Muscle of leg (tissue), 16 donors: ENCODE results near the gene STMP1. TPM values are rescaled to one million over a fixed set of nuclear protein-coding genes. Genes with fewer than 3 reads are reported as not detected.
"Not testable (repeated sequence)": the region's sequence is repeated elsewhere in the genome, so short reads cannot be mapped to it uniquely, and the experiment has no call there.

ENCODE experiments used
- DNase-seq: peaks from one replicate; pipeline ENCODE4 v3.0.0; 2013
- H3K27ac ChIP-seq: one replicate; pipeline ENCODE4 v1.5.1; 2013; ENCODE audit warnings: mild to moderate bottlenecking, low read length, control low read depth
- H3K27me3 ChIP-seq: one replicate; pipeline ENCODE4 v1.6.1; 2013; ENCODE audit warnings: low read length; ENCODE audit not compliant: control insufficient read depth, insufficient read depth
- H3K36me3 ChIP-seq: one replicate; pipeline ENCODE4 v1.6.1; 2013; ENCODE audit warnings: low read length; ENCODE audit not compliant: control insufficient read depth, insufficient read depth
- H3K4me1 ChIP-seq: one replicate; pipeline ENCODE4 v1.6.1; 2013; ENCODE audit warnings: low read length; ENCODE audit not compliant: control insufficient read depth, insufficient read depth
- H3K4me3 ChIP-seq: one replicate; pipeline ENCODE4 v1.5.1; 2013; ENCODE audit warnings: low read length, control low read depth
- H3K9me3 ChIP-seq: replicated peaks from 2 replicates; pipeline ENCODE4 v1.6.1; 2013; ENCODE audit warnings: low read depth, low read length; ENCODE audit not compliant: control insufficient read depth
- WGBS: methylation state at CpG from one replicate; pipeline ENCODE4 v1.1.5; 2013; ENCODE audit warnings: missing lambda C conversion rate; ENCODE audit not compliant: insufficient coverage; 5-methylcytosine and 5-hydroxymethylcytosine counted together
- long read RNA-seq, 11 donors: transcript quantifications; one replicate each; lab custom pipeline, GENCODE V29; 2026
- polyA plus RNA-seq, 8 donors: library from polyadenylated mRNA; unstranded; fragments of 120-200 nt; gene quantifications; one replicate each; pipeline versions ENCODE4 v1.2.1 to v1.2.3, GENCODE V29; 2013; ENCODE audit warnings: inconsistent platforms in 1 of 8, low replicate concordance in 1 of 8; ENCODE audit not compliant: insufficient read length in 8 of 8, insufficient read depth in 1 of 8
- total RNA-seq: library from RNA; stranded (reverse); fragments of 120-200 nt; gene quantifications from one replicate; pipeline ENCODE4 v1.2.4, GENCODE V29; 2013

Gene STMP1
- total RNA-seq, result 16.9 TPM
- polyA plus RNA-seq, result 10 to 100 TPM; 38.6 to 52.3 (median 50.2) TPM
- long read RNA-seq, donor 1, transcript STMP1-202 (3 exons, 2,450 nt), result major isoform, 21 of 22 reads
- long read RNA-seq, donor 1, partial matches to known transcripts, result 0 of 22 reads
- long read RNA-seq, donor 1, other reads (novel, unspliced or antisense), result 0 of 22 reads
- long read RNA-seq, donor 2, transcript STMP1-202 (3 exons, 2,450 nt), result major isoform, 8 of 8 reads
- long read RNA-seq, donor 2, partial matches to known transcripts, result 0 of 8 reads
- long read RNA-seq, donor 2, other reads (novel, unspliced or antisense), result 0 of 8 reads
- long read RNA-seq, donor 3, transcript STMP1-202 (3 exons, 2,450 nt), result major isoform, 70 of 70 reads
- long read RNA-seq, donor 3, partial matches to known transcripts, result 0 of 70 reads
- long read RNA-seq, donor 3, other reads (novel, unspliced or antisense), result 0 of 70 reads
- long read RNA-seq, donor 4, transcript STMP1-202 (3 exons, 2,450 nt), result major isoform, 63 of 71 reads
- long read RNA-seq, donor 4, partial matches to known transcripts, result 7 of 71 reads
- long read RNA-seq, donor 4, other reads (novel, unspliced or antisense), result 0 of 71 reads
- long read RNA-seq, donor 5, transcript STMP1-202 (3 exons, 2,450 nt), result major isoform, 136 of 137 reads
- long read RNA-seq, donor 5, partial matches to known transcripts, result 0 of 137 reads
- long read RNA-seq, donor 5, other reads (novel, unspliced or antisense), result 0 of 137 reads
- long read RNA-seq, donor 6, transcript STMP1-202 (3 exons, 2,450 nt), result major isoform, 89 of 89 reads
- long read RNA-seq, donor 6, partial matches to known transcripts, result 0 of 89 reads
- long read RNA-seq, donor 6, other reads (novel, unspliced or antisense), result 0 of 89 reads
- long read RNA-seq, donor 7, transcript STMP1-202 (3 exons, 2,450 nt), result major isoform, 98 of 117 reads
- long read RNA-seq, donor 7, partial matches to known transcripts, result 16 of 117 reads
- long read RNA-seq, donor 7, other reads (novel, unspliced or antisense), result 0 of 117 reads
- long read RNA-seq, donor 8, transcript STMP1-202 (3 exons, 2,450 nt), result major isoform, 56 of 70 reads
- long read RNA-seq, donor 8, partial matches to known transcripts, result 13 of 70 reads
- long read RNA-seq, donor 8, other reads (novel, unspliced or antisense), result 0 of 70 reads
- long read RNA-seq, donor 9, transcript STMP1-202 (3 exons, 2,450 nt), result major isoform, 45 of 46 reads
- long read RNA-seq, donor 9, partial matches to known transcripts, result 0 of 46 reads
- long read RNA-seq, donor 9, other reads (novel, unspliced or antisense), result 0 of 46 reads
- long read RNA-seq, donor 10, transcript STMP1-202 (3 exons, 2,450 nt), result major isoform, 74 of 74 reads
- long read RNA-seq, donor 10, partial matches to known transcripts, result 0 of 74 reads
- long read RNA-seq, donor 10, other reads (novel, unspliced or antisense), result 0 of 74 reads
- long read RNA-seq, donor 11, transcript STMP1-202 (3 exons, 2,450 nt), result major isoform, 64 of 74 reads
- long read RNA-seq, donor 11, partial matches to known transcripts, result 9 of 74 reads
- long read RNA-seq, donor 11, other reads (novel, unspliced or antisense), result 0 of 74 reads

- Histone ChIP-seq H3K27ac (peak within 1 kb of the TSS; percentile 93), H3K4me3 (peak within 1 kb of the TSS; percentile 91), H3K9me3 (no peaks in the 10 kb centered on the region), H3K4me1 (peaks cover 16% of the 10 kb centered on the region), H3K27me3 (no peaks in the 10 kb centered on the region), H3K36me3 (peaks cover 3% of the 10 kb centered on the region)
- DNase-seq, result peak; percentile 97
- under 1% methylated on average over 49 of the region's 60 CpGs for WGBS
Measured at GRCh38 chr7:135662373-135663114, at the start of gene STMP1. Gene STMP1 (plus strand): TSS chr7:135662514.

DNA sequence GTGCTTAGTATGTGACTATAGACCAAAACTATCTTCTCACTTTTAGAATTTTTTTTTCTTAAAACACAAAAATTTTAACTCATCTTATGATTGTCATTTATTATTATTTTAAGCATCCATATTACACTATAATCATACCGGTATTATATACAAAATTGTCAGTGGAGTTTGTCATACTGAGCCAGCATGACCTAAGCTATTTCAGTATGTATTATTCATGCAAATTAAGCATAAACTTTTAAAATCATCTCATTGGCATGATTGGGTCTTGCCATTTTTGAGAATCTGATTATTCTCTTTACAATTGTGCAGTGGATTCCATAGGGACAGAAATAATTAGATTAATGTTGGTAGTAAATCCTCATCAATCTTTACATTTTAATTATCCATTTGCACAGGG, 46.2 kb upstream of the STMP1 start:
- H3K9me3 ChIP-seq, result no peaks in the 10 kb centered on the region
- no peak overlapping the region for H3K27ac ChIP-seq
- H3K27me3 ChIP-seq, result no peaks in the 10 kb centered on the region
- no peak for DNase-seq
- no peak overlapping the region for H3K4me3 ChIP-seq
- no CpG with 5 or more reads among the region's 1 CpG for WGBS
- peaks cover 17% of the 10 kb centered on the region for H3K36me3 ChIP-seq
- H3K4me1 ChIP-seq, result no peaks in the 10 kb centered on the region

DNA sequence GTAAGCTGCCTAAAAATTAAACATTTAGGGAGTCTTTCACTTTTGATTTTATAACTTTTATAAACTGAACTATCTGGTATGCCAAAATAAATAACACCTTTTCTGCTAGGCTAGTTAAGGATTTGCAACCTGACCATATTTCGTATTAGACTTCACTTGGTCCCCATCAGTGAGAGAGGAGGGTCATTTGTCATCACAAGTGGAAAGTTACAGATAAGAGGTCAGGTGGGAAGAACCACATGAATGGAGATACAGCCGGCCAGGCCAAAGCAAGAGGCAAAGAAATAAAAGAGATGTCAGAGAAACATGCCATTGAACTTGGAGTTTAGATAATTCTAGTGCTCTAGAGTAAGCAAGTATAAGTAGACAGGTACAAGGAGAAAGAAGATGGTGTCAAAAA, 44.5 kb upstream of the STMP1 start:
- Histone ChIP-seq H3K27me3 (no peaks in the 10 kb centered on the region), H3K36me3 (peaks cover 19% of the 10 kb centered on the region), H3K27ac (no peak overlapping the region), H3K4me1 (no peaks in the 10 kb centered on the region), H3K4me3 (no peak overlapping the region), H3K9me3 (no peaks in the 10 kb centered on the region)
- DNase-seq, result no peak
- WGBS, result 83% methylated on average over 1 of the region's 2 CpGs

GRCh38 chr7:135618510-135618909, 43.8 kb upstream of the STMP1 start:
- no peak for DNase-seq
- Histone ChIP-seq H3K9me3 (no peaks in the 10 kb centered on the region), H3K27ac (no peak overlapping the region), H3K4me3 (no peak overlapping the region), H3K27me3 (no peaks in the 10 kb centered on the region), H3K36me3 (peaks cover 22% of the 10 kb centered on the region), H3K4me1 (no peaks in the 10 kb centered on the region)
- 88% methylated on average over 1 of the region's 7 CpGs for WGBS

- no peak overlapping the region for H3K27ac ChIP-seq
- DNase-seq, result no peak
- H3K4me3 ChIP-seq, result no peak overlapping the region
- no CpG with 5 or more reads among the region's 2 CpGs for WGBS
- no peaks in the 10 kb centered on the region for H3K27me3 ChIP-seq
- peaks cover 26% of the 10 kb centered on the region for H3K36me3 ChIP-seq
- no peaks in the 10 kb centered on the region for H3K9me3 ChIP-seq
- no peaks in the 10 kb centered on the region for H3K4me1 ChIP-seq
Measured at GRCh38 chr7:135620447-135620846, 41.9 kb upstream of the STMP1 start.

DNA sequence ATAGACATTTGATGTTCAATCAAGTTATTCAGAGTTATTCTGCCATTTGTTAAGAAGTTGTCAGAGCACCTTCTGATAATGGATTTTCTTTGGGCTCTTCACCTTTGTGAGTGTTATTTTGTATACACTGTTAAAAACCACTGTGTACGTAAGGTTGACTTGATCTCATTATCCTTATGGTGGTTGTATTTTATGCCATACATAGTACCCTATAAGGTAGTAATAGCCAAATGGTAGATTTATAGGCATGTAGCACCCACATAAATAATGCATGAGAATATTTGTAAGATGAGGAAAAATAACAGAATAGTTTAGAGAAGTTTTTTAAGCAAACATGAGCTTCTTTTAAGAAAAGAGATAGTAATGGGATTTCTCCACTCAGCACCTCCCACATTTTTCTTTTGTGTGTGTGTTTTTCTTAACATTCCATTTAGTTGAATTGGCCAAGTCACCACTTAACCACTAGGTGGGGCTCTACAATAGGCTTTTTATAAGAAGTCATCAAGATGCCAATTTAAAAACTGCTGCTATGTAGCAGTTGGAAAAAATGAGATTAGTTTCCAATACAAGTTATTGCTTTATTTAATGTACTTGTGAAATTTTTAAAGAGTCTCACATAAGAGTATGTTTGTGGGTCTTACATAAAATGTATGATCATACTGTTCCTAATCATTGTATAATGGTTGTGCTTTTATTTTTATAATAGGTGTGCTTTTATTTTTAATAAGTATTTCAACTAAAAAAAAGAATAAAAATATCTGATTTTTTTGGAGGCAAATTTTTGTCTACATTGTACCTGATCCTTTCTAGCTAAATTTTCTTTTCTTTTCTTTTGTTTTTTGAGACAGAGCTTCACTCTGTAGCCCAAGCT, 41.1 kb upstream of the STMP1 start:
- H3K27ac ChIP-seq, result no peak overlapping the region
- peak; percentile 84 for DNase-seq
- H3K36me3 ChIP-seq, result peaks cover 31% of the 10 kb centered on the region
- no peaks in the 10 kb centered on the region for H3K9me3 ChIP-seq
- H3K4me3 ChIP-seq, result no peak overlapping the region
- H3K4me1 ChIP-seq, result no peaks in the 10 kb centered on the region
- H3K27me3 ChIP-seq, result no peaks in the 10 kb centered on the region
- no CpG with 5 or more reads among the region's 1 CpG for WGBS

DNA sequence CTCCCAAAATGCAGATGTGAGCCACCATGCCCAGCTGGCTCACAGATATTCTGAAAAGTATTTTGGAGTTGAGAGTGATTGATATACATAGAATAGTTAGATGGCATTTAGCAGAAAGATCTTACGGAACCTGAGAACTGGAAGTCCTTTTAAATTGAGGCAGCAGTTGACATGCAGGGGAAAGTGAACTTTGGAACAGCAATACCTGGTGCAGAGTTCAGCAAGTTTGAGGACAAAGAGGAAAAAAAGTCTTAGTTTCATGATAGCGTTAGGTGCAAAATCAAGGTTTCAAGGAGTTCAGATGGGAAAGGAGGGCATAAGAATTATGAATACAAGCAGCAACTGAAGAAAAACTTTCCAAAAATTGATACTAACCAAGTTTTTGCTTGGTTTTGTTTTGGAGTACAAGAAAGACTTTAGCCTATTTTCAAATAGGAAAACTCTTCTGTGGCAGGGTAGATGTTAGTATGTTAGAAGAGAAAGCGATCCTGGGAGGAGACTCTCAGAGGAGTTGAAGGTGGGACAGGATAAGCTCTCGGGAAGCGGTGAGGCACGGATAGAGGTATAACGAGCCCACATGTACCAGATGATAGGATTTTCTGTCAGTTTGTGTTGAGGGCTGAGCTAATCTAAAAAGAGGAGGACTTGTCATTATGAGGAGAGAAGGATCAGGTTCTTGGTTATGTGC, 28.0 kb upstream of the STMP1 start:
- Histone ChIP-seq H3K27me3 (no peaks in the 10 kb centered on the region), H3K36me3 (peaks cover 46% of the 10 kb centered on the region)
- WGBS, result 91% methylated on average over 6 of the region's 7 CpGs

DNA sequence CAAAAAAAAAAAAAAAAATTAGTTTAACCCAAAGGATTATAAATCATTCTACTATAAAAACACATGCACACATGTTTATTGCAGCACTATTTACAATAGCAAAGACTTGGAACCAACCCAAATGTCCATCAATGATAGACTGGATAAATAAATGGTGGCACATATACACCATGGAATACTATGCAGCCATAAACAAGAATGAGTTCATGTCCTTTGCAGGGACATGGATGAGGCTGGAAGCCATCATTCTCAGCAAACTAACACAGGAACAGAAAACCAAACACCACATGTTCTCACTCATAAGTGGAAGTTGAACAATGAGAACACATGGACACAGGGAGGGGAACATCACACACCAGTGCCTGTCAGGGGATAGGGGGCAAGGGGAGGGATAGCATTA, 22.6 kb upstream of the STMP1 start:
- not testable (repeated sequence) for DNase-seq, H3K9me3 ChIP-seq, H3K4me1 ChIP-seq, H3K4me3 ChIP-seq, H3K27ac ChIP-seq, H3K27me3 ChIP-seq
- peaks cover 51% of the 10 kb centered on the region for H3K36me3 ChIP-seq

More for the DNA sequence above, 28.0 kb upstream of the STMP1 start:
- Histone ChIP-seq H3K4me3 (no peak overlapping the region), H3K4me1 (no peaks in the 10 kb centered on the region), H3K27ac (no peak overlapping the region), H3K9me3 (no peaks in the 10 kb centered on the region)
- no peak for DNase-seq
